NCI-H510A (cell line): ENCODE results near the gene PTGR3.
"Not testable (repeated sequence)": the region's sequence is repeated elsewhere in the genome, so short reads cannot be mapped to it uniquely, and the experiment has no call there.

Source experiments
- DNase-seq: peaks from one replicate; lab custom pipeline; 2025; lab: John Stamatoyannopoulos, UW

PTGR3 gene

GRCh38 chr18:75202696-75203365 lies 6.1 kb downstream of the PTGR3 start:
- no peak for DNase-seq

GRCh38 chr18:75201282-75202270 lies 7.4 kb downstream of the PTGR3 start:
- no peak for DNase-seq

GRCh38 chr18:75200605-75201280 lies 8.2 kb downstream of the PTGR3 start:
- DNase-seq, result no peak

GRCh38 chr18:75200071-75200470 lies 8.9 kb downstream of the PTGR3 start:
- DNase-seq, result no peak

GRCh38 chr18:75199327-75199726 lies 9.6 kb downstream of the PTGR3 start:
- DNase-seq, result no peak

- DNase-seq, result no peak
These were observed 10.9 kb downstream of the PTGR3 start for GRCh38 chr18:75198036-75198435.

- no peak for DNase-seq
These were observed 16.0 kb downstream of the PTGR3 start for GRCh38 chr18:75192899-75193298.

GRCh38 chr18:75189696-75190095 lies 19.2 kb downstream of the PTGR3 start:
- DNase-seq, result no peak

- DNase-seq, result not testable (repeated sequence)
These were observed 21.2 kb downstream of the PTGR3 start for GRCh38 chr18:75187702-75188101.

GRCh38 chr18:75185460-75185859 lies 23.5 kb downstream of the PTGR3 start:
- DNase-seq, result no peak

- no peak for DNase-seq
These were observed 24.9 kb downstream of the PTGR3 start for GRCh38 chr18:75183973-75184493.

GRCh38 chr18:75183524-75183923 lies 25.4 kb downstream of the PTGR3 start:
- no peak for DNase-seq

- no peak for DNase-seq
These were observed 28.9 kb downstream of the PTGR3 start for GRCh38 chr18:75179819-75180600.

- no peak for DNase-seq
These were observed 30.6 kb downstream of the PTGR3 start for GRCh38 chr18:75178376-75178775.

- no peak for DNase-seq
These were observed 32.1 kb downstream of the PTGR3 start for GRCh38 chr18:75176849-75177248.

GRCh38 chr18:75173738-75174137 lies 35.2 kb downstream of the PTGR3 start:
- DNase-seq, result no peak

- DNase-seq, result no peak
These were observed 35.9 kb downstream of the PTGR3 start for GRCh38 chr18:75173125-75173432.

GRCh38 chr18:75172299-75173124 lies 36.4 kb downstream of the PTGR3 start:
- DNase-seq, result no peak

- DNase-seq, result no peak
These were observed 38.0 kb downstream of the PTGR3 start for GRCh38 chr18:75170916-75171315.

GRCh38 chr18:75170022-75170789 lies 38.7 kb downstream of the PTGR3 start:
- no peak for DNase-seq
